Psoas muscle (tissue), 8 donors: ENCODE results near the gene MST1. TPM values are rescaled to one million over a fixed set of nuclear protein-coding genes. Genes with fewer than 3 reads are reported as not detected.

ENCODE experiments used
- ATAC-seq, 4 donors: fragments of 200-7000 bp; cut with Tn5 transposase; one replicate each; pipeline ENCODE4 v1.9.1; 2020; ENCODE audit warnings: moderate library complexity in 3 of 4, mild to moderate bottlenecking in 2 of 4
- DNase-seq, 2 donors: peaks; one replicate each; pipeline ENCODE4 v3.0.0-alpha.2; 2020
- H3K27ac ChIP-seq: fragments of 200-600 bp; one replicate; pipeline ENCODE4 v1.8.0; 2022
- H3K27me3 ChIP-seq, 3 donors: fragments of 200-600 bp in 1 of 3; one replicate each; pipeline versions ENCODE4 v1.6.1 to v1.8.0; 2013 to 2022; ENCODE audit warnings: low read length in 2 of 3, mild to moderate bottlenecking in 2 of 3, moderate library complexity in 1 of 3; ENCODE audit not compliant: insufficient read depth in 3 of 3
- H3K36me3 ChIP-seq, 2 donors: fragments of 200-600 bp in 1 of 2; one replicate each; pipeline versions ENCODE4 v1.6.1 to v1.8.0; 2013 to 2022; ENCODE audit warnings: low read depth in 1 of 2, mild to moderate bottlenecking in 1 of 2, moderate library complexity in 1 of 2; ENCODE audit not compliant: insufficient read depth in 1 of 2
- H3K4me1 ChIP-seq: fragments of 200-600 bp; one replicate; pipeline ENCODE4 v1.8.0; 2022
- H3K4me3 ChIP-seq: fragments of 200-600 bp; one replicate; pipeline ENCODE4 v1.8.0; 2022; ENCODE audit warnings: mild to moderate bottlenecking
- H3K9me3 ChIP-seq: fragments of 200-600 bp; one replicate; pipeline ENCODE4 v1.8.0; 2022
- CTCF ChIP-seq: fragments of 200-600 bp; IDR thresholded peaks from one replicate; pipeline ENCODE4 v1.8.0; 2022; ENCODE audit warnings: antibody characterized with exemption
- WGBS, 3 donors: extraction: QIAGEN DNeasy Blood & Tissue Kit; methylation state at CpG; one replicate each; pipeline versions ENCODE4 v1.1.6 to v1.1.7; 2013; 5-methylcytosine and 5-hydroxymethylcytosine counted together
- intact Hi-C, 2 donors: fragments of 100-400 bp; cut with DNase I; formaldehyde crosslinking; loops; one replicate each; pipeline versions ENCODE4 v1.11.0 to v1.14.2; 2022
- polyA plus RNA-seq, 3 donors: library from polyadenylated mRNA; stranded (reverse); fragments of 200-250 nt; gene quantifications; one replicate each; pipeline ENCODE4 v1.2.3, GENCODE V29; 2013
- total RNA-seq, 4 donors: library from RNA; stranded (reverse); fragmentation: NEBNext Ultra II Directional in 2 of 4; extraction: Animal tissue kit (Norgen Biotek cat#: 25700) in 2 of 4; gene quantifications; one replicate each; pipeline versions ENCODE4 v1.2.1 to v1.2.4, GENCODE V29; 2021 to 2023
- donor health status: healthy with polysubstance abuse.
- donor health status: DM: no; HTN: no; CAD: no; lungs with moderate emphysema.
- donor health status: Bipolar disorder and iron deficiency.
- donor health status: healthy.
- donor health status: DM: yes; HTN: yes; CAD: no.
- donor health status: DM: no; HTN: no; CAD: no.
- donor health status: DM: no; HTN: no; CAD: no.
- donor health status: DM: yes; HTN: yes; CAD: no.

Gene MST1
- total and polyA plus RNA-seq, 7 donors, result 1.4 to 7.0 (median 3.2) TPM

- H3K4me3 ChIP-seq, result no peak overlapping the region
- H3K27ac ChIP-seq, result no peak overlapping the region
- H3K9me3 ChIP-seq, result no peaks in the 10 kb centered on the region
- DNase-seq, result peak in 1 of 2 donors; percentile 8
- H3K27me3 ChIP-seq, result no peaks in the 10 kb centered on the region
- no peak for ATAC-seq
- 86 to 93% (median 88%) methylated on average over 25 of the region's 25 CpGs for WGBS, 3 donors
- no peak for TF ChIP-seq CTCF
- peaks cover 0 to 68% of the 10 kb centered on the region in 2 donors for H3K36me3 ChIP-seq
- H3K4me1 ChIP-seq, result peaks cover 22% of the 10 kb centered on the region
- intact Hi-C loops, result no loop called here
These were observed 24.2 kb upstream of the MST1 start for GRCh38 chr3:49713336-49714105.

GRCh38 chr3:49712631-49713317, 23.5 kb upstream of the MST1 start:
- no peak for ATAC-seq
- Histone ChIP-seq H3K4me1 (peaks cover 14% of the 10 kb centered on the region), H3K27me3 (no peaks in the 10 kb centered on the region), H3K27ac (no peak overlapping the region), H3K36me3 (peaks cover 0 to 68% of the 10 kb centered on the region in 2 donors), H3K9me3 (no peaks in the 10 kb centered on the region), H3K4me3 (no peak overlapping the region)
- no peak for TF ChIP-seq CTCF
- intact Hi-C loops, result no loop called here
- peak; percentile 3 to 48 for DNase-seq
- 52 to 58% (median 54%) methylated on average over 7 of the region's 7 CpGs for WGBS, 3 donors

- H3K4me1 ChIP-seq, result peaks cover 13% of the 10 kb centered on the region
- peaks cover 0 to 68% of the 10 kb centered on the region in 2 donors for H3K36me3 ChIP-seq
- TF ChIP-seq CTCF, result no peak
- DNase-seq (peak; percentile 6 to 41), ATAC-seq (no peak)
- H3K27me3 ChIP-seq, result no peaks in the 10 kb centered on the region
- no peak overlapping the region for H3K4me3 ChIP-seq
- intact Hi-C loops, result no loop called here
- H3K9me3 ChIP-seq, result no peaks in the 10 kb centered on the region
- H3K27ac ChIP-seq, result no peak overlapping the region
- WGBS, 3 donors, result 92 to 93% (median 93%) methylated on average over 11 of the region's 11 CpGs
These were observed 22.9 kb upstream of the MST1 start for GRCh38 chr3:49712166-49712565.

GRCh38 chr3:49711489-49711888, 22.2 kb upstream of the MST1 start:
- DNase-seq (peak; percentile 1 to 28), ATAC-seq (no peak)
- Histone ChIP-seq H3K4me3 (no peak overlapping the region), H3K9me3 (no peaks in the 10 kb centered on the region), H3K36me3 (peaks cover 0 to 68% of the 10 kb centered on the region in 2 donors), H3K27ac (no peak overlapping the region), H3K27me3 (no peaks in the 10 kb centered on the region), H3K4me1 (peaks cover 13% of the 10 kb centered on the region)
- 92 to 98% (median 93%) methylated on average over 5 of the region's 5 CpGs for WGBS, 3 donors
- intact Hi-C loops, result no loop called here
- no peak for TF ChIP-seq CTCF
